CD4-positive, alpha-beta T cell treated with Interleukin-4 for 4 hours (primary cell): ENCODE measurements around the gene ADGRD1.
"Not testable (repeated sequence)": the region's sequence is repeated elsewhere in the genome, so short reads cannot be mapped to it uniquely, and the experiment has no call there.

Experiments used
- DNase-seq: peaks from one replicate; pipeline ENCODE4 v3.0.0-alpha.2; 2020

ADGRD1 gene

GRCh38 chr12:131106349-131106941, 152.7 kb downstream of the ADGRD1 start:
- no peak for DNase-seq

DNA sequence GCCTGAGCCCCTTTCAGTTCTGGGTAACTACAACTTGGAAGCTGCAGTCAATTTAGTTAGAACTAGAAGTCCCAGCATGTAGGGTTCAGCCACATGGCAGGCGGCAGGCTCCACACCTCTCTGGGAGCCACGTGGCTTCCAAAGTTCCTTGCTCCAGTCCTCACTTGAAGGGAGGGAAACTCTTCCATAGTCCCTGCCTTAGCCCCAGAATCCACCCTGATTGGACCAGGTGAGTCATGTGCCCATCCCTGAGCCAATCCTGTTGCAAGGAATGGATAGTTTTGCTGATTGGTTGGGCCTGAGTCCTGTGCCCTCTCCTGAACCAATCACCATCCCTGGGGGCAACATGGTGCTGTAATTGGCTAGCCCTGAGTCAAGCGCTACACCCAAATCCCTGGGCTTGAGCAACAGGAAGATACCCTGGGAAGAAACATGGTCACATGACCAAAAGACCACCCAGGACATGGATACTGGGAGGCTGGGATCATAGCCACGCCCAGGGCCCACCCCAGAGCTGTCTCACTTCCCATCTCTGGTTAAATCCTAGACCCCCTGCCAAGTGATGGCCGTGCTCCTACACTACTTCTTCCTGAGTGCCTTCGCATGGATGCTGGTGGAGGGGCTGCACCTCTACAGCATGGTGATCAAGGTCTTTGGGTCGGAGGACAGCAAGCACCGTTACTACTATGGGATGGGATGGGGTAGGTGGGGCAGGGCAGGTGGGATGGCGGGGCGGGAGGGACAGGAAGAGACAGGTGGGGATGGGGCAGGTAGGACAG, 154.7 kb downstream of the ADGRD1 start:
- DNase-seq: no peak

DNA sequence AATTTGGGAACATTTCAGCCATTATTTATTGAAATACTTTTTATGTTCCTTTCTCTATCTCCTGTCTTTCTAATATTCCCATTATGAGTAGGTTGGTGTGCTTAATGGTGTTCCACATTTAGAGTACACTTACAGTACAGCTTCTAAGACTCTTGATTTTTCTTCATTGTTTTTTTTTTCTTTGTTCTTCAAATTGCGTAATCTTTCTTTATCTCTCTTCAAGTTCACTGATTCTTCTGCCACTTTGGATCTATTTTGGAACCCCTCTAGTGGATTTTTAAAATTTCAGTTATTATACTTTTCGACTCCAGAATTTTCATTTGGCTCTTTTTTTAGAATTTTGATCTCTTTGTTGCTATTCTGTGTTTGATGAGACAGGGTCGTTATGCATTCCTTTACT, 157.7 kb downstream of the ADGRD1 start:
- no peak for DNase-seq

DNA sequence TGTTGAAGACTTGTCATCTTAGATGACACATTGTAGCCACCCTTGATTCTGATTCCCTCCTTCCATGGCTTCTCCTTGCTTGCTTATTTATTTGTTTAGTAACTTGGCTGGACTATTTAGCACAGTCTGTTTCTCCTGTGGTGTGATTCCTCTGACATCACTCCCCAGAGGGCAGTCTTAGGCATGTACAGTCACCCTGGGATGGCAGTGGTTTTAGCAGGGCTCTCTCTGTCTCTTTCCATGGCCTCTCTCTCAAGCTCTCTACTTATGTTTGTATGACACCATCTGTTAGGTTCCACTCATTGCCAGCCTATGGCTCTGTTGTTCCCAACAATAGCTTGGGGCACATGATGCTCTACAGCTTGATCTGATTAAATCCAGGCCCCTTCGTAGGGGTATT, 158.3 kb downstream of the ADGRD1 start:
- no peak for DNase-seq

DNA sequence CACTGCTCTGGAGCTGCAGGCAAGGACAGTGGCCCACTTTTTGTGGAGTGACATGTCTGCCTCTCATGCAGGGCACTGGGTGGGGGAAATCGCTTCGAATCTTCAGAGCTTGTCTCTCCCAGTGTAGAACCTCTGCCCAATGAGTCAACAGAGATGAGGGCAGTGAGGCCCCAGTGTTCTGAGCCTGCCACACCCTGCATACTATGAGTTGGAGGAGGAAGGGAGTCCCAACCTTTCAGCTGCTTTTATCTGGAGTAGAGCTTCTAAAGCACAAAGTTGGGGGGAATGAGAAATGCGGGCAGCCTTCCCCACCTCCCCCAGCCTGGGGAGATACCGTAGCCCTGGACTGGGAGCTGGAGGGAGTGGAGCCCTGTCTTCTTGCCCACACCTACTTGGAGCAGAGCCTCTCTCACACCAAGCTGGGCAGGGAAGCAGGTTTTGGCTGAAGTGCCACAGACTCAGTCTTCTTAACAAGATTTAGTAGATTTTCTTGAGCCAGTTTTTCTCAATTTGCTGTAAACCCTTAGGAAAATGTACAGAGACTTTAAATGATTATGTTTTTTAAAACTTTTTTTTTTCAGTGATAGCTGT, 159.1 kb downstream of the ADGRD1 start:
- no peak for DNase-seq

DNA sequence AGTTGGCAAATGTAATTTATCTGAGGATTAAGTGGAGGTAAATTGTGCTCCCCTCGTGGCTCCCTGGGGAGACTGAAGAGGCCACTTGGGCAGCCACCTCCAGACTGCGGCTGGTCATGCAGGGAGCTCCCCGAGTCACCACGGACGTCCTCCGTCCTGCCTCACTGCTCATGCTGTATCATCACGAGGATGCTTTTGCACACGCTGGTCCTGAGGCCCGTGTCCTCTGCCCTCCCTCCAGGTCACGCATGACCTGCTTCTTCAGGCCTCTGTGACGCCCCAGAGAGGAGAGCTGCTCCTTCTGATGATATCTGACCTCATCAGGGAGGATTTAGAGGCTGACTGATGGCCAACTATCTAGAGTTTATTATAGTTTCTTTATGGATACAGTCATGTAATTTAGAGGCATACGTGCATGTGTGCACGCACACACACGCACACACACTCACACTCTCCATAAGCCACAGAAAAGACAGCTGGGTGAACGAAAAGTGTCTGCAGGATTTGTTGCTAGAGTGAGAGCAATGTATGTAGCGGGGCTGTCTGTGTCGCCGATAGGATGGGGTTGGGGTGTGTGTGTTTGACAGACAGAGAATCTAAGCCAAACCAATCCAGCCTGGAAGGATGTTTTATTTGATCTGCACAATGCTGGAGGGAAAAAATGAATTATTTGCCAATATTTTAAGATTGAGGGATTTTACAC, 160.0 kb downstream of the ADGRD1 start:
- no peak for DNase-seq

- DNase-seq: no peak
Observed at GRCh38 chr12:131114271-131114670, 160.6 kb downstream of the ADGRD1 start.

GRCh38 chr12:131114942-131115584, 161.4 kb downstream of the ADGRD1 start:
- no peak for DNase-seq

GRCh38 chr12:131115766-131116467, 162.2 kb downstream of the ADGRD1 start:
- DNase-seq: no peak

DNA sequence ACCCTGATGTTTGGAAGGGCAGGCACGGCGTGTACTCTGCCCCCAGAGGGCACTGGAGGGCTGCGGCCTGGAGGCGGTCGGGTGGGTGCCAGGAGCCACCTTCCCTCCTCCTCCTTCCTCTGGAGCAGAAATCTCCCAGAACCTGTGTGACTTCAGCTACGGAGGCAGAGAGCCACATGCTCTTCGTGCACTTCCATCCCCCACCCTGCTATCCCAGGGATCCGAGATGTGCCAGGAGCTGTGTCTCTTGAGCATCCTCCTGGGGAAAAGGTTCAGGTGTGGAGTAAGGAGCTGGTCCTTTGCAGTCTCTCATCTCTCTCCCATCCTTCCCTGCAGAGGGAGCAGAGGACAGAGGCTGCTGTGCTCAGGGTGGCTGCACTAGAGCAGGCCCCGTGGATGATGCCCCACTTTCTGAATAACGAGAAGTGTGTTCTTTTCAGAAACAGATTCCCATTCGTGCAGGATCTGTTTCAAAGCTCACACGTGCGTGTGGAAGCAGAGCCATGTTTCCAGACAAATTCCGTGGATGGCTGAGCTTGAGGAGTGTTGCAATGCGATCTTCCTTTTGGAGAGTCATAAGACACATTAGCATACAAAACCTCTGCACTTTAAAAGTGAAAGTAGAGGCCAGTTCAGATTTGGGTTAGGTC, 162.9 kb downstream of the ADGRD1 start:
- no peak for DNase-seq

GRCh38 chr12:131117438-131118245, 163.9 kb downstream of the ADGRD1 start:
- DNase-seq: no peak

- DNase-seq: no peak
Observed at GRCh38 chr12:131118371-131118770, 164.7 kb downstream of the ADGRD1 start.

GRCh38 chr12:131119345-131119744, 165.6 kb downstream of the ADGRD1 start:
- not testable (repeated sequence) for DNase-seq

- DNase-seq: no peak
Observed at GRCh38 chr12:131119936-131120335, 166.2 kb downstream of the ADGRD1 start.

GRCh38 chr12:131120831-131121271, 167.1 kb downstream of the ADGRD1 start:
- no peak for DNase-seq

DNA sequence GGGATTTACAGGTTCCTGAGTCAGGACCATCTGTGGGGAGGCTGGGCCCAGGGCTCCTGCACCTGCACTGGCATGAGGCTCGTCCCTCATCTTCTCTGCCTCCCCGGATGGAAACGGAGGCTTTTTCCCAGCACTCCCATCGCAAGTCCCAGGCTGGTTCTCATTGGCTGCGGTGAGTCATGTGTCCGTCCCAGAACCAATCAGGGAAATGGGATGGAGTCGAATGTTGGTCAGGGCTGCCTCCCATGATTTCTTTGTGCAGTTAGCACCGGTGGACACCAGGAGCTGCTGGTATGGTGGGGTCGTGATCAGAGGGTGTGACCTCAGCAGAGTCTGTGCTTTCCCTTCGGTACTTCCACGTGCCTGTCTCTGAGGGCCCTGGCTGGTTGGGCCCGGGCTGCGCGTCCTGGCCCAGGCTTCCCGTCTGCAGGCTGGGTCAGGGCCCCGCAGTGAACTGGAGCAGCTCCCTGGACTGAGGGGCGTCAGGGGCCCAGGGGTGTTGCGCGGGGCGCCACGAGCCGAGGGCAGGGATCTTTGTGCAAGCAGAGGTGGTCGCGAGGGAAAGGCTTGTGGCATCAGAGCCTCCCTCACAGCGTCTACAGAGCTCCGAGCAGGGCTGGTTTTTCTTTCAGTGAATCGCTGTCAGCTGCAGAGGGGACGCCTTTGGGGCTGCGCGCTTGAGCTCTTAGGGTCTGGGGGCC, 168.1 kb downstream of the ADGRD1 start:
- no peak for DNase-seq

- no peak for DNase-seq
Observed at GRCh38 chr12:131122631-131123030, 168.9 kb downstream of the ADGRD1 start.

DNA sequence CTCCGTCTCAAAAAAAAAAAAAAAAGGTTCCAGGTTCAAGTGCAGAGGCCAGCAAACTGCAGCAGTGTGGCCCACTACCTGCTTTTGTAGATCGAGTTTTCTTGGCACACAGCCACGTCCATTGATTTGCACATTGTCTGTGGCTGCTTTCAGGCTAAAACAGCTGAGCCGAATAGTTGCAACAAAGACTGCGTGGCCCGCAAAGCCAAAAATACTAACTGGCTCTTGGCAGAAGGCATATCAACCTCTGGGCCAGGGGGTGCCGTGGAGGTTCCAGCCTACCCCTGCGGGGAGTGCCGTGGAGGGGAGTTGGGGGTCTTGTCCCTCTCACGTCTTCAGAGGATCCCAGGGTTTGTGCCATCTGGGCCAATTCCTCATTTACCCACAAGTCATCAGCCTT, 170.1 kb downstream of the ADGRD1 start:
- DNase-seq: no peak

- DNase-seq: no peak
Observed at GRCh38 chr12:131124487-131125280, 171.0 kb downstream of the ADGRD1 start.
